HG03354 (cell line): Measurements from ENCODE around the gene IFI16.
"Not testable (repeated sequence)": the region's sequence is repeated elsewhere in the genome, so short reads cannot be mapped to it uniquely, and the experiment has no call there.

Experiments
- ATAC-seq: cut with Tn5 transposase; IDR thresholded peaks from one replicate; pipeline ENCODE4 v1.9.1; 2021; ENCODE audit warnings: mild to moderate bottlenecking; ENCODE audit not compliant: unreplicated experiment, poor library complexity, severe bottlenecking

The IFI16 gene

GRCh38 chr1:159006210-159006807, 3.4 kb upstream of the IFI16 start:
- ATAC-seq = not testable (repeated sequence)

- ATAC-seq = no peak
These were observed 2.0 kb upstream of the IFI16 start for GRCh38 chr1:159007726-159008125.

- ATAC-seq = peak; percentile 84
These were observed 941 bp upstream of the IFI16 start for GRCh38 chr1:159008744-159009188.

- peak; percentile 25 for ATAC-seq
These were observed 420 bp upstream of the IFI16 start for GRCh38 chr1:159009287-159009686.

- ATAC-seq = no peak
These were observed 684 bp downstream of the IFI16 start for GRCh38 chr1:159010391-159010790.

- not testable (repeated sequence) for ATAC-seq
These were observed 1.3 kb downstream of the IFI16 start for GRCh38 chr1:159011001-159011400.

- ATAC-seq = no peak
These were observed 2.0 kb downstream of the IFI16 start for GRCh38 chr1:159011751-159012150.

GRCh38 chr1:159012495-159012894, 2.8 kb downstream of the IFI16 start:
- peak; percentile 32 for ATAC-seq

- no peak for ATAC-seq
These were observed 4.4 kb downstream of the IFI16 start for GRCh38 chr1:159014003-159014571.

GRCh38 chr1:159014851-159015250, 5.1 kb downstream of the IFI16 start:
- ATAC-seq = no peak

- ATAC-seq = peak; percentile 93
These were observed 5.8 kb downstream of the IFI16 start for GRCh38 chr1:159015440-159015909.

- no peak for ATAC-seq
These were observed 14.0 kb downstream of the IFI16 start for GRCh38 chr1:159023723-159024122.

- ATAC-seq = no peak
These were observed 15.3 kb downstream of the IFI16 start for GRCh38 chr1:159025043-159025442.

GRCh38 chr1:159026841-159027240, 17.1 kb downstream of the IFI16 start:
- ATAC-seq = not testable (repeated sequence)

GRCh38 chr1:159030311-159030710, 20.6 kb downstream of the IFI16 start:
- no peak for ATAC-seq

GRCh38 chr1:159030877-159031447, 21.3 kb downstream of the IFI16 start:
- no peak for ATAC-seq

GRCh38 chr1:159040206-159040605, 30.5 kb downstream of the IFI16 start:
- ATAC-seq = no peak

GRCh38 chr1:159040893-159041724, 31.4 kb downstream of the IFI16 start:
- no peak for ATAC-seq

GRCh38 chr1:159046486-159046885, 36.8 kb downstream of the IFI16 start:
- ATAC-seq = not testable (repeated sequence)

- no peak for ATAC-seq
These were observed 41.7 kb downstream of the IFI16 start for GRCh38 chr1:159051436-159051835.
